SK-N-SH (cell line): ENCODE measurements around the gene UBIAD1. TPM values are rescaled to one million over a fixed set of nuclear protein-coding genes. Genes with fewer than 3 reads are reported as not detected.

Experiments used
- CTCF ChIA-PET: fragments of 300-600, 350-600 bp; formaldehyde crosslinking; extraction: SDS; loops from one replicate; lab custom pipeline; 2021; lab: Yijun Ruan, JAX
- POLR2A ChIA-PET: fragments of 350-600 bp; sonication (Branson Sonifier 250); formaldehyde crosslinking; extraction: SDS; loops from one replicate; lab custom pipeline; 2020; ENCODE audit warnings: antibody characterized with exemption, inconsistent platforms; lab: Yijun Ruan, JAX
- DNase-seq: peaks from one replicate; pipeline ENCODE4 v3.0.0; 2012
- H2AFZ ChIP-seq: fragments of 200-600 bp; sonication (generic); 2 replicates; pipeline ENCODE4 v1.8.1; 2016; ENCODE audit warnings: antibody characterized with exemption, mild to moderate bottlenecking, low read depth
- H3F3A ChIP-seq: fragments of 200-600 bp; sonication (generic); replicated peaks from 2 replicates; pipeline ENCODE3; 2016; ENCODE audit warnings: antibody characterized with exemption, mild to moderate bottlenecking; ENCODE audit not compliant: insufficient read depth
- H3K27ac ChIP-seq, 2 experiments: fragments of 200-500 bp in 1 of 2; fragments of 200-600 bp in 1 of 2; sonication (Bioruptor generic) in 1 of 2; sonication (generic), shearing (Covaris generic) in 1 of 2; 2 replicates each; pipeline versions ENCODE4 v1.5.1 to v1.6.1; 2014 to 2016; ENCODE audit warnings: low read depth in 2 of 2, inconsistent platforms in 1 of 2, low read length in 1 of 2, mild to moderate bottlenecking in 1 of 2, mixed read lengths in 1 of 2
- H3K27me3 ChIP-seq: fragments of 200-600 bp; sonication (generic), shearing (Covaris generic); 2 replicates; pipeline ENCODE4 v1.6.1; 2016; ENCODE audit warnings: mixed run types; ENCODE audit not compliant: insufficient read depth
- H3K36me3 ChIP-seq, 2 experiments: fragments of 200-500 bp in 1 of 2; fragments of 200-600 bp in 1 of 2; sonication (Bioruptor generic) in 1 of 2; sonication (generic) in 1 of 2; replicated peaks in 1 of 2; 2 replicates each; pipeline versions ENCODE3 to v1.5.1; 2014 to 2016; ENCODE audit warnings: low read length in 1 of 2, mild to moderate bottlenecking in 1 of 2; ENCODE audit not compliant: insufficient read depth in 2 of 2, control insufficient read depth in 1 of 2
- H3K4me1 ChIP-seq, 2 experiments: fragments of 200-500 bp in 1 of 2; fragments of 200-600 bp in 1 of 2; sonication (Bioruptor generic) in 1 of 2; sonication (generic), shearing (Covaris generic) in 1 of 2; 2 replicates each; pipeline versions ENCODE4 v1.5.1 to v1.6.1; 2014 to 2016; ENCODE audit warnings: low read depth in 1 of 2, low read length in 1 of 2, mixed run types in 1 of 2; ENCODE audit not compliant: insufficient read depth in 2 of 2, control insufficient read depth in 1 of 2
- H3K4me2 ChIP-seq: fragments of 200-600 bp; sonication (generic), shearing (Covaris generic); 2 replicates; pipeline ENCODE4 v1.6.1; 2017; ENCODE audit warnings: mixed run types
- H3K4me3 ChIP-seq, 2 experiments: fragments of 200-500 bp in 1 of 2; fragments of 200-600 bp in 1 of 2; sonication (Bioruptor generic) in 1 of 2; sonication (generic), shearing (Covaris generic) in 1 of 2; 2 replicates each; pipeline versions ENCODE4 v1.5.1 to v1.8.1; 2014 to 2016; ENCODE audit warnings: low read depth in 2 of 2, inconsistent platforms in 1 of 2, low read length in 1 of 2, mild to moderate bottlenecking in 1 of 2, mixed read lengths in 1 of 2, moderate library complexity in 1 of 2
- H3K79me2 ChIP-seq: fragments of 200-600 bp; sonication (generic); 2 replicates; pipeline ENCODE4 v1.8.1; 2017; ENCODE audit warnings: mild to moderate bottlenecking; ENCODE audit not compliant: insufficient read depth
- H3K9ac ChIP-seq: fragments of 200-600 bp; sonication (generic); 2 replicates; pipeline ENCODE4 v1.6.1; 2017; ENCODE audit warnings: mixed run types
- H3K9me2 ChIP-seq: fragments of 200-600 bp; sonication (generic); 2 replicates; pipeline ENCODE4 v1.6.1; 2017; ENCODE audit warnings: mixed run types
- H3K9me3 ChIP-seq: fragments of 200-600 bp; sonication (generic); 2 replicates; pipeline ENCODE4 v1.6.1; 2017; ENCODE audit warnings: mixed run types, mild to moderate bottlenecking, moderate library complexity
- H4K20me1 ChIP-seq: fragments of 200-600 bp; sonication (generic); 2 replicates; pipeline ENCODE4 v1.6.1; 2017; ENCODE audit warnings: mild to moderate bottlenecking, mixed run types; ENCODE audit not compliant: insufficient read depth
- CHD2 ChIP-seq: fragments of 150-350 bp; IDR thresholded peaks from 2 replicates; pipeline ENCODE4 v1.6.1; 2018; ENCODE audit warnings: low read length; ENCODE audit not compliant: partially characterized antibody
- EP300 ChIP-seq, 2 experiments: IDR thresholded peaks; 2 replicates each; pipeline versions ENCODE4 v1.4.0 to v1.6.1; 2012; ENCODE audit warnings: borderline replicate concordance in 1 of 2, low read depth in 1 of 2, low read length in 1 of 2
- FOSL2 ChIP-seq: IDR thresholded peaks from 2 replicates; pipeline ENCODE4 v1.4.0; 2012; ENCODE audit warnings: low read depth, mild to moderate bottlenecking, moderate library complexity, borderline replicate concordance
- FOXJ3 ChIP-seq: sonication (generic); formaldehyde crosslinking; IDR thresholded peaks from 2 replicates; pipeline ENCODE4 v1.5.1; 2020; ENCODE audit warnings: mild to moderate bottlenecking, missing genetic modification reagents
- GABPA ChIP-seq: IDR thresholded peaks from 2 replicates; pipeline ENCODE4 v1.4.0; 2012; ENCODE audit warnings: low read depth, mild to moderate bottlenecking
- IRF3 ChIP-seq: fragments of 150-350 bp; IDR thresholded peaks from 2 replicates; pipeline ENCODE4 v1.6.1; 2016; ENCODE audit warnings: mild to moderate bottlenecking, low read depth, low read length
- MXI1 ChIP-seq: IDR thresholded peaks from 2 replicates; pipeline ENCODE4 v1.6.1; 2012; ENCODE audit warnings: mild to moderate bottlenecking, low read depth, low read length, improper control_type of control experiment
- NRF1 ChIP-seq: IDR thresholded peaks from 2 replicates; pipeline ENCODE4 v1.6.1; 2012; ENCODE audit warnings: low read depth, mild to moderate bottlenecking, low read length
- POLR2AphosphoS5 ChIP-seq: IDR thresholded peaks from 2 replicates; pipeline ENCODE4 v1.6.1; 2012; ENCODE audit warnings: low read depth, low read length
- RAD21 ChIP-seq: IDR thresholded peaks from 2 replicates; pipeline ENCODE4 v1.6.1; 2012; ENCODE audit warnings: mild to moderate bottlenecking, low read length
- REST ChIP-seq: IDR thresholded peaks from 2 replicates; pipeline ENCODE4 v1.6.1; 2012; ENCODE audit warnings: mild to moderate bottlenecking, low read depth, low read length, moderate library complexity
- RFX5 ChIP-seq: IDR thresholded peaks from 2 replicates; pipeline ENCODE4 v1.6.1; 2012; ENCODE audit warnings: mild to moderate bottlenecking, improper control_type of control experiment, low read length
- RXRA ChIP-seq: IDR thresholded peaks from 2 replicates; pipeline ENCODE4 v1.4.0; 2012; ENCODE audit warnings: low read depth, mild to moderate bottlenecking, borderline replicate concordance
- SIN3A ChIP-seq: IDR thresholded peaks from 2 replicates; pipeline ENCODE4 v1.6.1; 2012; ENCODE audit warnings: low read depth, mild to moderate bottlenecking, low read length, moderate library complexity, borderline replicate concordance
- USF1 ChIP-seq: IDR thresholded peaks from 2 replicates; pipeline ENCODE4 v1.4.0; 2012; ENCODE audit warnings: low read depth, borderline replicate concordance
- USF2 ChIP-seq: fragments of 150-350 bp; IDR thresholded peaks from 2 replicates; pipeline ENCODE4 v1.6.1; 2017; ENCODE audit warnings: antibody characterized with exemption, low read length, low read depth, borderline replicate concordance
- YY1 ChIP-seq: IDR thresholded peaks from 2 replicates; pipeline ENCODE4 v1.4.0; 2012; ENCODE audit warnings: low read depth, mild to moderate bottlenecking
- WGBS: methylation state at CpG from one replicate; pipeline ENCODE4 v1.1.6; 2017; ENCODE audit warnings: low lambda C conversion rate; 5-methylcytosine and 5-hydroxymethylcytosine counted together
- polyA plus RNA-seq, 3 experiments: library from polyadenylated mRNA; depleted of rRNA; stranded (reverse); fragments of >200 nt; gene quantifications; 2 replicates each; pipeline ENCODE4 v1.2.3, GENCODE V29; 2012

UBIAD1 gene
- polyA plus RNA-seq, 1 of the 3 experiments (the other 2 are of a cell fraction) = 13.7 TPM

GRCh38 chr1:11293856-11294255, 20.9 kb downstream of the UBIAD1 start:
- H3F3A ChIP-seq = no peaks in the 10 kb centered on the region
- no peak overlapping the region for H2AFZ ChIP-seq
- no peak overlapping the region for H3K4me2 ChIP-seq
- H3K79me2 ChIP-seq = no peaks in the 10 kb centered on the region
- no peaks in the 10 kb centered on the region for H4K20me1 ChIP-seq
- no peaks in the 10 kb centered on the region for H3K27me3 ChIP-seq
- no peak overlapping the region for H3K4me3 ChIP-seq
- no peak for TF ChIP-seq REST
- TF ChIP-seq GABPA = no peak
- no peak for TF ChIP-seq USF2
- no peak for TF ChIP-seq USF1
- no peak for TF ChIP-seq YY1
- no peak for TF ChIP-seq SIN3A
- TF ChIP-seq EP300 (IDR thresholded peaks at IDR 0.05; ENCODE audit: borderline replicate concordance in 1 of 2, low read depth in 1 of 2, low read length in 1 of 2) = no peak
- TF ChIP-seq FOXJ3 (CRISPR knock-in tag) = no peak
- TF ChIP-seq RAD21 = no peak
- no peak overlapping the region for H3K27ac ChIP-seq
- no peaks in the 10 kb centered on the region for H3K9me2 ChIP-seq
- DNase-seq = no peak
- peaks cover 0 to 18% of the 10 kb centered on the region in 2 experiments; a peak in 1 of 4 replicates for H3K4me1 ChIP-seq
- no peak overlapping the region for H3K9ac ChIP-seq
- ChIA-PET POLR2A (no interaction called here), CTCF (interaction anchor here (1.0 to 2.3 kb wide), 5 partner anchors 17 to 370 kb away, joined by 3 to 10 read pairs (median 3); partner anchors contain the start of gene FBXO6)
- no peaks in the 10 kb centered on the region for H3K36me3 ChIP-seq
- H3K9me3 ChIP-seq = no peaks in the 10 kb centered on the region
- WGBS = 79% methylated on average over 6 of the region's 6 CpGs

GRCh38 chr1:11294951-11295350, 22.0 kb downstream of the UBIAD1 start:
- Histone ChIP-seq H3K4me3 (no peak overlapping the region), H3K9me3 (no peaks in the 10 kb centered on the region), H3F3A (no peaks in the 10 kb centered on the region), H3K27ac (no peak overlapping the region), H3K4me1 (peaks cover 0 to 22% of the 10 kb centered on the region in 2 experiments; a peak in 1 of 4 replicates), H3K36me3 (no peaks in the 10 kb centered on the region), H3K27me3 (no peaks in the 10 kb centered on the region), H3K9ac (no peak overlapping the region), H3K4me2 (no peak overlapping the region), H2AFZ (no peak overlapping the region), H3K9me2 (no peaks in the 10 kb centered on the region), H4K20me1 (no peaks in the 10 kb centered on the region), H3K79me2 (no peaks in the 10 kb centered on the region)
- ChIA-PET POLR2A (no interaction called here), CTCF (interaction anchor here (1.1 to 2.1 kb wide), 4 partner anchors 9 to 350 kb away, joined by 3 to 11 read pairs (median 6); no protein-coding TSS in a partner anchor)
- WGBS = 93% methylated on average over 8 of the region's 8 CpGs
- no peak for DNase-seq
- TF ChIP-seq NRF1 (no peak), GABPA (no peak), FOSL2 (no peak), RFX5 (no peak), CHD2 (no peak), RXRA (no peak), IRF3 (no peak), MXI1 (no peak), POLR2AphosphoS5 (no peak), FOXJ3 (CRISPR knock-in tag) (no peak)
